GM10266 (cell line): ENCODE data around the gene DRD4.
"Not testable (repeated sequence)": the region's sequence is repeated elsewhere in the genome, so short reads cannot be mapped to it uniquely, and the experiment has no call there.

Experiments
- DNase-seq: peaks from one replicate; pipeline ENCODE4 v3.0.0; 2012; ENCODE audit errors: extremely low spot score
- CTCF ChIP-seq: IDR thresholded peaks from 2 replicates; pipeline ENCODE4 v1.5.1; 2012; ENCODE audit warnings: mild to moderate bottlenecking, low read depth; ENCODE audit not compliant: control insufficient read depth, insufficient read depth; ENCODE audit errors: missing control alignments

DRD4 gene

GRCh38 chr11:686451-687243, 49.6 kb downstream of the DRD4 start:
- no peak for DNase-seq
- TF ChIP-seq CTCF, result no peak

GRCh38 chr11:687751-688150, 50.7 kb downstream of the DRD4 start:
- TF ChIP-seq CTCF, result no peak
- DNase-seq, result no peak

GRCh38 chr11:688681-689080, 51.6 kb downstream of the DRD4 start:
- DNase-seq, result no peak
- TF ChIP-seq CTCF, result no peak

GRCh38 chr11:689625-690024, 52.6 kb downstream of the DRD4 start:
- TF ChIP-seq CTCF, result no peak
- DNase-seq, result no peak

GRCh38 chr11:690244-690643, 53.2 kb downstream of the DRD4 start:
- DNase-seq, result not testable (repeated sequence)
